ENCODE results near the gene PSMF1. TPM values are rescaled to one million over a fixed set of nuclear protein-coding genes. Genes with fewer than 3 reads are reported as not detected.
A peak's percentile ranks its signal among the peaks of the same experiment; 100 is the strongest.

The PSMF1 gene
- total and polyA plus RNA-seq, 2 of the 13 experiments (the other 11 are each of a cell fraction or from before 2014, with no cell fraction given): 82.5 to 86.0 TPM

DNA sequence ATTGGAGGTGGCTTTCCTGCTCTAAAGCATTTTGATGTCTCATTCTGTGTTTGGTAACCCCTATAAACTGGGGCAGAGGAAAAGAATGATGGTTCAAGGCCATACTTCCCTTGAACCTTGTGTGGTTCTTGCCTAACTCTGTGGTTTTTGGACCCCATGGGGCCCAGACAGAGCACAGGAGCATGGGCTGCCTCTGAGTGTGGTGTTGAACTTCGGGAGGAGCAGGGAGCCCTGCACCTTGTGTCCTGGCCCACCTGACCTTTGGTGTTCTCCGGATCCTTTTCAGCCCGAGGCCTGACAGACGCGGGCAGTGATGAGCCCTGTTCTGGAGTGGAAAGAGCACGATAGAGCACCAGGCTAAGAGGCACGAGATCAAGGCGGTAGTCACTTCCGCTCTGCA is 47.5 kb downstream of the PSMF1 start (continued):
- TF ChIP-seq PRPF4 (IDR thresholded peaks at IDR 0.05; ENCODE audit: low read depth, low read length, poor library complexity, severe bottlenecking) (no peak), POLR2A (IDR thresholded peaks at IDR 0.05; ENCODE audit: insufficient read depth in 1 of 2, low read depth in 2 of 2, low read length in 2 of 2) (no peak), ZNF569 (CRISPR knock-in tag; IDR thresholded peaks at IDR 0.05; ENCODE audit: borderline replicate concordance) (no peak), SAP130 (CRISPR knock-in tag; IDR thresholded peaks at IDR 0.05; ENCODE audit: low read depth) (peak; percentile 16; the same call in 1 of the 2 replicates), HHEX (CRISPR knock-in tag; IDR thresholded peaks at IDR 0.05) (no peak), NFKB2 (CRISPR knock-in tag; IDR thresholded peaks at IDR 0.05; ENCODE audit: borderline replicate concordance) (no peak), ZNF678 (CRISPR knock-in tag; IDR thresholded peaks at IDR 0.05) (no peak), TMF1 (CRISPR knock-in tag; IDR thresholded peaks at IDR 0.05; ENCODE audit: low read depth) (no peak), GFI1 (CRISPR knock-in tag; IDR thresholded peaks at IDR 0.05; ENCODE audit: borderline replicate concordance) (no peak), SETDB1 (CRISPR knock-in tag; IDR thresholded peaks at IDR 0.05; ENCODE audit: borderline replicate concordance) (no peak), NCOA1 (CRISPR knock-in tag; IDR thresholded peaks at IDR 0.05) (no peak), ZNF335 (CRISPR knock-in tag; IDR thresholded peaks at IDR 0.05) (no peak), CBX2 (IDR thresholded peaks at IDR 0.05; ENCODE audit: low read depth, low read length) (no peak), CBX2 (CRISPR knock-in tag; IDR thresholded peaks at IDR 0.05; ENCODE audit: low read depth) (no peak), ZFP1 (CRISPR knock-in tag; IDR thresholded peaks at IDR 0.05) (no peak), ZBTB7A (CRISPR knock-in tag; IDR thresholded peaks at IDR 0.05) (no peak), ZNF562 (CRISPR knock-in tag; IDR thresholded peaks at IDR 0.05; ENCODE audit: borderline replicate concordance) (no peak), NFIC (IDR thresholded peaks at IDR 0.05; ENCODE audit: low read length) (no peak), PHF21A (CRISPR knock-in tag; IDR thresholded peaks at IDR 0.05) (no peak), PAX8 (CRISPR knock-in tag; IDR thresholded peaks at IDR 0.05; ENCODE audit: borderline replicate concordance) (no peak), ZNF101 (CRISPR knock-in tag; IDR thresholded peaks at IDR 0.05; ENCODE audit: borderline replicate concordance, low read depth) (no peak), EHMT2 (IDR thresholded peaks at IDR 0.05; ENCODE audit: borderline replicate concordance, low read depth, low read length) (no peak), ZNF768 (CRISPR knock-in tag; IDR thresholded peaks at IDR 0.05) (0 out of 2 replicates have a peak, but pooled peaks have one; percentile 14), KLF9 (CRISPR knock-in tag; IDR thresholded peaks at IDR 0.05; ENCODE audit: low read depth) (no peak), FIP1L1 (IDR thresholded peaks at IDR 0.05; ENCODE audit: borderline replicate concordance, insufficient read depth, low read depth, low read length) (no peak)
- TF ChIP-seq, protein P1, sequence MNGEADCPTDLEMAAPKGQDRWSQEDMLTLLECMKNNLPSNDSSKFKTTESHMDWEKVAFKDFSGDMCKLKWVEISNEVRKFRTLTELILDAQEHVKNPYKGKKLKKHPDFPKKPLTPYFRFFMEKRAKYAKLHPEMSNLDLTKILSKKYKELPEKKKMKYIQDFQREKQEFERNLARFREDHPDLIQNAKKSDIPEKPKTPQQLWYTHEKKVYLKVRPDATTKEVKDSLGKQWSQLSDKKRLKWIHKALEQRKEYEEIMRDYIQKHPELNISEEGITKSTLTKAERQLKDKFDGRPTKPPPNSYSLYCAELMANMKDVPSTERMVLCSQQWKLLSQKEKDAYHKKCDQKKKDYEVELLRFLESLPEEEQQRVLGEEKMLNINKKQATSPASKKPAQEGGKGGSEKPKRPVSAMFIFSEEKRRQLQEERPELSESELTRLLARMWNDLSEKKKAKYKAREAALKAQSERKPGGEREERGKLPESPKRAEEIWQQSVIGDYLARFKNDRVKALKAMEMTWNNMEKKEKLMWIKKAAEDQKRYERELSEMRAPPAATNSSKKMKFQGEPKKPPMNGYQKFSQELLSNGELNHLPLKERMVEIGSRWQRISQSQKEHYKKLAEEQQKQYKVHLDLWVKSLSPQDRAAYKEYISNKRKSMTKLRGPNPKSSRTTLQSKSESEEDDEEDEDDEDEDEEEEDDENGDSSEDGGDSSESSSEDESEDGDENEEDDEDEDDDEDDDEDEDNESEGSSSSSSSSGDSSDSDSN (CRISPR knock-in tag; IDR thresholded peaks at IDR 0.05): no peak
- TF ChIP-seq, protein P2, sequence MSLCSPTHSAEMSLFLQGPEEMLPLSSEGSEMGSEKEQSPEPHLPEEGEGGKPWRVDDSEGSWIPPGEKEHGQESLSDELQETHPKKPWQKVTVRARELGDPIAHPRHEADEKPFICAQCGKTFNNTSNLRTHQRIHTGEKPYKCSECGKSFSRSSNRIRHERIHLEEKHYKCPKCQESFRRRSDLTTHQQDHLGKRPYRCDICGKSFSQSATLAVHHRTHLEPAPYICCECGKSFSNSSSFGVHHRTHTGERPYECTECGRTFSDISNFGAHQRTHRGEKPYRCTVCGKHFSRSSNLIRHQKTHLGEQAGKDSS (CRISPR knock-in tag; IDR thresholded peaks at IDR 0.05; ENCODE audit: borderline replicate concordance, low read depth): no peak
- TF ChIP-seq, protein P3, sequence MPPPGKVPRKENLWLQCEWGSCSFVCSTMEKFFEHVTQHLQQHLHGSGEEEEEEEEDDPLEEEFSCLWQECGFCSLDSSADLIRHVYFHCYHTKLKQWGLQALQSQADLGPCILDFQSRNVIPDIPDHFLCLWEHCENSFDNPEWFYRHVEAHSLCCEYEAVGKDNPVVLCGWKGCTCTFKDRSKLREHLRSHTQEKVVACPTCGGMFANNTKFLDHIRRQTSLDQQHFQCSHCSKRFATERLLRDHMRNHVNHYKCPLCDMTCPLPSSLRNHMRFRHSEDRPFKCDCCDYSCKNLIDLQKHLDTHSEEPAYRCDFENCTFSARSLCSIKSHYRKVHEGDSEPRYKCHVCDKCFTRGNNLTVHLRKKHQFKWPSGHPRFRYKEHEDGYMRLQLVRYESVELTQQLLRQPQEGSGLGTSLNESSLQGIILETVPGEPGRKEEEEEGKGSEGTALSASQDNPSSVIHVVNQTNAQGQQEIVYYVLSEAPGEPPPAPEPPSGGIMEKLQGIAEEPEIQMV (CRISPR knock-in tag; IDR thresholded peaks at IDR 0.05; ENCODE audit: low read depth): no peak
